Prostate gland (tissue), 2 donors: ENCODE data around the gene GRIK3.

Source experiments
- CTCF ChIP-seq, 4 experiments: fragments of 200-600 bp in 2 of 4; fragments of 450-650 bp in 2 of 4; sonication (generic) in 2 of 4; IDR thresholded peaks; 1 replicate in 3 of 4; 2 replicates in 1 of 4; pipeline ENCODE4 v1.5.1; 2016 to 2019; ENCODE audit warnings: antibody characterized with exemption in 4 of 4, mild to moderate bottlenecking in 2 of 4, moderate library complexity in 2 of 4
- POLR2A ChIP-seq: fragments of 450-650 bp; IDR thresholded peaks from one replicate; pipeline ENCODE4 v1.6.1; 2016; ENCODE audit warnings: antibody characterized with exemption, mild to moderate bottlenecking
- POLR2AphosphoS5 ChIP-seq: sonication (generic); formaldehyde crosslinking; IDR thresholded peaks from one replicate; pipeline ENCODE4 v1.6.1; 2017; ENCODE audit warnings: antibody characterized with exemption

- TF ChIP-seq CTCF (IDR thresholded peaks at IDR 0.05) = no peak
- no peak for TF ChIP-seq POLR2A
- no peak for TF ChIP-seq POLR2AphosphoS5
Measured at GRCh38 chr1:36786425-36786824, 247.9 kb downstream of the GRIK3 start.
